GM21515 (cell line): ENCODE measurements around the gene NKAPD1.
"Not testable (repeated sequence)": the region's sequence is repeated elsewhere in the genome, so short reads cannot be mapped to it uniquely, and the experiment has no call there.

Experiments
- ATAC-seq: cut with Tn5 transposase; IDR thresholded peaks from one replicate; pipeline ENCODE4 v1.9.1; 2021; ENCODE audit not compliant: unreplicated experiment

NKAPD1 gene

GRCh38 chr11:112073941-112074811 lies at the start of gene NKAPD1, which contains the start of gene PIH1D2:
TSS of gene NKAPD1 (plus strand) at chr11:112074299. CDS start at chr11:112075575, 1,276 bp downstream.
TSS of gene PIH1D2 (minus strand) at chr11:112074017. CDS start at chr11:112073174, 843 bp downstream.
- peak; percentile 87 for ATAC-seq

GRCh38 chr11:112024773-112025678 lies 49.1 kb upstream of the NKAPD1 start, which contains the start of gene DLAT:
TSS of gene DLAT (plus strand) at chr11:112025408. CDS start at chr11:112025473, 65 bp downstream.
- ATAC-seq: peak; percentile 75

DNA sequence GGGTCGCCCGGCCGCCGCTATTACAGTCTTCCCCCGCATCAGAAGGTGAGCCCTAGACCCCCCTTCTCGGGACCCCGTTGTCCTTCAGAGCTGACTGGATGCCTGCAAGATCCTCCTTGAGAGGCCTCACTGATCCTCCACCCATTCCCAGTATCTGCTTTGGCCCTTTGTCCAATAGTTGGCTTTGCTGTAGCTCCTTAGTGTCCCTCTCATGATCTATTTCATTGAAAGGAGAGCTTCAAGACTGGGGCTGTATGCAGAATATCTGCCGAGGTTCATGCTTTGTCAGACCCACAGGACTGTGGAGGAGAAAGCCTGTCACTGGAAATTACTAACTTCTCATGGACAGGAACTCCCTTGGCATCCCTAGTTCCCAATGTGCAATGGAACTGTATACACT lies 48.4 kb upstream of the NKAPD1 start:
- ATAC-seq: peak; percentile 3

GRCh38 chr11:112026784-112027410 lies 47.2 kb upstream of the NKAPD1 start:
- not testable (repeated sequence) for ATAC-seq

- no peak for ATAC-seq
These were observed 44.6 kb upstream of the NKAPD1 start for GRCh38 chr11:112029460-112029859.

DNA sequence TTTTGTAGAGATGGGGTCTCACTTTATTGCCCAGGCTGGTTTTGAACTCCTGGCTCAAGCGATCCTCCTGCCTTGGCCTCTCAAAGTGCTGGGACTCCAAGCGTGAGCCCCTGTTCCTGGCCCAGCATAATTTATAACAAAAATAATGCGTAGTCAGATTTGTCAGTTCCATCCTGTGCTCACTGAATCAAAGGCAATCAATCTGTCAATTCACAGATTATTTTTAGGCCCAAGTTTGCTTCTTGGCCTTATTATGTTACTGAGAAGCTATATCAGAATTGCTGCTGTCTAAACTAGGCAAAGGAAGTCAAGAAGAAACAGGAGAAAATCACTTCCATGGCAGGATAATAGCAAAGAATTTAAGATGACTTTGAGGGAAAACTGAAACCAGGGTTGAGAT lies 40.2 kb upstream of the NKAPD1 start:
- ATAC-seq: no peak

- ATAC-seq: no peak
These were observed 36.6 kb upstream of the NKAPD1 start for GRCh38 chr11:112037527-112037926.

GRCh38 chr11:112042161-112042960 lies 31.7 kb upstream of the NKAPD1 start:
- no peak for ATAC-seq

DNA sequence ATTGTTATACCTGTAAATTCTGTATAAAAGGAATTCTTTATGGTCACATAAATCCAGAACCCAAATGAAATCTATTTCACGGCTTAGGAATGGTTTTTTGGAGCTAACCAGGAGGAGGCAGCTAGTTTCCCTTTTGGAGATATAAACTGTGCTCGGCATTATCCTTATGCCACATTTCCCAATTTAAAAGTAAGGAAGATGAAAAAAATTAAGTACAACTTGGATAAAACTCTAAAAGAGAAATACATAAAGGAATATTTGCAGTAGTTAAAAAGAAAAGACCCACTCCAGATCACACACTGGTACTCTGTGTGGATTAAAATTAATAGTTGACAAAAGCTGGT lies 31.2 kb upstream of the NKAPD1 start:
- no peak for ATAC-seq

- no peak for ATAC-seq
These were observed 29.1 kb upstream of the NKAPD1 start for GRCh38 chr11:112044961-112045360.

DNA sequence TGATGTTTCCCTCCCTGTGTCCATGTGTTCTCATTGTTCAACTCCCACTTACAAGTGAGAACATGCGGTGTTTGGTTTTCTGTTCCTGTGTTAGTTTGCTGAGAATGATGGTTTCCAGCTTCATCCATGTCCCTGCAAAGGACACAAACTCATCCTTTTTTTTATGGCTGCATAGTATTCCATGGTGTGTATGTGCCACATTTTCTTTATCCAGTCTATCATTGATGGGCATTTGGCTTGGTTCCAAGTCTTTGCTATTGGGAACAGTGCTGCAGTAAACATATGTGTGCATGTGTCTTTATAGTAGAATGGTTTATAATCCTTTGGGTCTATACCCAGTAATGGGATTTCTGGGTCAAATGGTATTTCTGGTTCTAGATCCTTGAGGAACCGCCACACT lies 27.5 kb upstream of the NKAPD1 start:
- ATAC-seq: not testable (repeated sequence)

GRCh38 chr11:112048256-112048655 lies 25.8 kb upstream of the NKAPD1 start:
- not testable (repeated sequence) for ATAC-seq

DNA sequence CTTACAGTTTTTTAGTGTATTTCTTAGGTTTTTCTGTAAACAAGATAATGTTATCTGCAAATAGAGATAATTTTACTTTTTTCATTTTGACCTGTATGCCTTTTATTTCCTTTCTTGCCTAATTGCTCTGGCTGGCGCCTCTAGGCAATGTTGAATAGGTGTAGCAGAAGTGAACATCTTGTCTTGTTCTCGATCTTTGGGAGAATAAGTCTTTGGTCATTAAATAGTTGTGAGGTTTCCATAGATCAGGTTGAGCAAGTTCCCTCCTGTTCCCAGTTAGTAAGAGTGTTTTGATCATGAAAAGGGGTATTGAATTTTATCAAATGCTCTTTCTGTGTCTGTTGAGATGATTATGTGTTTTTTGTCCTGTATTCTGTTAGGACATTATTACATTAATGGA lies 24.3 kb upstream of the NKAPD1 start:
- ATAC-seq: no peak

DNA sequence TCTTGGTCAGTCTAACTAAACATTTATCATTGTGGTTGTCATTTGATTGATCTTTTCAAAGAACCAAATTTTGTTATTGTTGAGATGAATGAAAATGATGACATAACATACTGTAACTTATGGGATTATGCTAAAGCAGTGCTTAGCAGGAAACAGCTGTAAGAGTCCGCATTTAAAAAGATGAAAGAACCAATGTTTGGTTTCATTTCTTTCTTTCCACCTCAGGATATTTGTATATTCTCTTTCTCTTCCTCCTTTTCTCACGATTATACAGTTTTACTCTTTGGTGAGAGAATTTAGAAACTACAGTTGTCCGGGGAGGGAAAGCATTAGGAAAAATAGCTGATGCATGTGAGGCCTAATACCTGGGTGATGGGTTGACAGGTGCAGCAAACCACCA lies 23.4 kb upstream of the NKAPD1 start:
- peak; percentile 89 for ATAC-seq

- no peak for ATAC-seq
These were observed 22.3 kb upstream of the NKAPD1 start for GRCh38 chr11:112051768-112052167.

DNA sequence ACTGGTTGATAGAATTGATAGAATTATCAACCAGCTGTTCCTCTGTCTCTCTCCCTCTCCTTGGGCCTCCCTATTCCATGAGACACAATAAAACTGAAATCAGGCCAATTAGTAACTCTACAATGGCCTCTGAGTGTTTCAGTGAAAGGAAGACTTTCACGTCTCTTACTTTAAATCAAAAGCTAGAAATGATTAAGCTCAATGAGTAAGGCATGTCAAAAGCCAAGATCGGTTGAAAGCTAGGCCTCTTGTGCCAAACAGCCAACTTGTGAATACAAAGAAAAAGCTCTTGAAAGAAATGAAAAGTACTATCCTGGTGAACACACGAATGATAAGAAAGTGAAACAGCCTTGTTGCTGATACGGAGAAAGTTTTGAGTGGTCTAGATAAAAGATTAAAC lies 16.9 kb upstream of the NKAPD1 start:
- ATAC-seq: no peak

DNA sequence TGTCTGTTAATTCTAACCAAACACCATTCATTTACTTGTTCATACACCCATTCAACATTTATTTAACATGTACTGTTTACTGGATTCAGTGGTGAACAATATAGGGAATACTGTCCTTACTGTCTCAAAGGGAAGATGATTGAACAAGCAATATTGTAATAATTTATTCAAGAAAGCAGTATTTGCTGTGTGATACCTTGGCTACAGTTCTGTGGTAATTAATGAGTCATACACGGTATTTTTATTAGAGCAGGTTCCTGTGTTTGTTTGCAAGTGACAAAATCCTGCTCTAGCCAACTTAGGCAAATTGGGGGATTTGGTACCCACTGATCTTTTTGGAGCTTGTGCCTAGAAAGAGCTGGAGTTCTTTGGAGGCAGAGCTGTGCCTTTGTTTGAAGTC lies 16.0 kb upstream of the NKAPD1 start:
- ATAC-seq: no peak

GRCh38 chr11:112062923-112063322 lies 11.2 kb upstream of the NKAPD1 start:
- ATAC-seq: no peak

DNA sequence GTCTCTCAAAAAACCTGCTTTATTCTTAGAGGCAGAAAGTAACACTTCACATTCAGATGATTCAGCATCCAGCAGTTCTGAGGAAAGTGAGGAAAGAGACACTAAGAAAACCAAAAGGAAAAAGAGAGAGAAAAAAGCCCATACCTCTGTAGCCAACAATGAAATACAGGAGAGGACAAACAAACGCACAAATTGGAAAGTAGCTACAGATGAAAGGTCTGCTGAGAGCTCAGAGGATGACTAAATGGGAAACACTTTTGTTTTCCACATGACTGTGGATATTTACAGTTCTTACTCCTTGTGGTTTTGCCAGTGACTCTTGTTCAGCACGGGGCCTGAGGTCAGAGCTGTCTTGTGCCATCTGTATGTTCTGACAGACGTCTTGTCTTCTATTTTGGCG lies 8.6 kb downstream of the NKAPD1 start:
- ATAC-seq: no peak

GRCh38 chr11:112085822-112086421 lies 11.8 kb downstream of the NKAPD1 start:
- peak; percentile 31 for ATAC-seq
